Calu3 (cell line): ENCODE results near the gene XPNPEP1. TPM values are rescaled to one million over a fixed set of nuclear protein-coding genes. Genes with fewer than 3 reads are reported as not detected.

Experiments
- BruUV-seq: library from RNA; stranded (reverse); fragments of 400-500 nt; replicated peaks from 2 replicates; lab custom pipeline; 2021; lab: Mats Ljungman, UMichigan
- CTCF ChIA-PET: fragments of 300-600 bp; sonication (Branson Sonifier 250); formaldehyde crosslinking; loops from one replicate; lab custom pipeline; 2022; ENCODE audit warnings: antibody characterized with exemption; lab: Charles Lee
- DNase-seq: peaks from one replicate; pipeline ENCODE4 v3.0.0; 2022
- H3K27ac Mint-ChIP-seq: one replicate; pipeline ENCODE4 v1.8.0; 2022; ENCODE audit warnings: mixed read lengths; ENCODE audit not compliant: unreplicated experiment
- H3K27me3 Mint-ChIP-seq: one replicate; pipeline ENCODE4 v1.8.0; 2022; ENCODE audit warnings: mixed read lengths; ENCODE audit not compliant: unreplicated experiment
- H3K36me3 Mint-ChIP-seq: one replicate; pipeline ENCODE4 v1.8.0; 2022; ENCODE audit warnings: mild to moderate bottlenecking, moderate library complexity, mixed read lengths; ENCODE audit not compliant: insufficient read depth, unreplicated experiment
- H3K4me1 Mint-ChIP-seq: one replicate; pipeline ENCODE4 v1.8.0; 2022; ENCODE audit warnings: mild to moderate bottlenecking, low read depth, mixed read lengths; ENCODE audit not compliant: unreplicated experiment
- H3K4me3 Mint-ChIP-seq: one replicate; pipeline ENCODE4 v1.8.0; 2022; ENCODE audit warnings: mild to moderate bottlenecking, low read depth, moderate library complexity, mixed read lengths; ENCODE audit not compliant: unreplicated experiment
- H3K9me3 Mint-ChIP-seq: one replicate; pipeline ENCODE4 v1.8.0; 2022; ENCODE audit warnings: low read depth, mixed read lengths; ENCODE audit not compliant: unreplicated experiment
- intact Hi-C: fragments of 100-400 bp; cut with micrococcal nuclease; formaldehyde crosslinking; loops from one replicate; pipeline ENCODE4 v1.10.0; 2022; ENCODE audit not compliant: unreplicated experiment
- total RNA-seq: library from RNA; stranded (reverse); gene quantifications from 2 replicates; pipeline ENCODE4 v1.2.3, GENCODE V29; 2022
- TF ChIP-seq, protein P1 (sequence below): fragments of 200-600 bp; IDR thresholded peaks from one replicate; pipeline ENCODE4 v1.8.0; 2022; ENCODE audit warnings: antibody characterized with exemption; ENCODE audit not compliant: unreplicated experiment

The XPNPEP1 gene
- total RNA-seq, 1 experiment from 2014 or later, result 50.0 TPM

DNA sequence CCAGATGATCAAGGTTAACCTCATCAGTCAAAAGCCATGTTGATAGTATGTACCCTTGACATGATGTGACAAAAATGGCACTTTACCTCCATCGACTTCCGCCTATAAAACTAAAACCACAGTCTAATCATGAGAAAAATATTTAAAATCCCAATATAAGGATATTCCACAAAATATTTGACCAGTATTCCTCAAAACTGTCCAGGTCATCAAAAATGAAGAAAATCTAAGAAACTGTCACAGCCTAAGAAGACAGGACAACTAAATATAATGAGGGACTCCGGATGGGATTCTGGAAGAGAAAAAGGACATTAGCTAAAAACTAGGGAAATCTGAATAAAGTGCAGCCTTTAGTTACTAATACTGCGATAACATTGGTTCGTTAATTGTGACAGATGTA is 67.6 kb downstream of the XPNPEP1 start:
- DNase-seq, result no peak
- CTCF ChIA-PET, result no interaction called here

DNA sequence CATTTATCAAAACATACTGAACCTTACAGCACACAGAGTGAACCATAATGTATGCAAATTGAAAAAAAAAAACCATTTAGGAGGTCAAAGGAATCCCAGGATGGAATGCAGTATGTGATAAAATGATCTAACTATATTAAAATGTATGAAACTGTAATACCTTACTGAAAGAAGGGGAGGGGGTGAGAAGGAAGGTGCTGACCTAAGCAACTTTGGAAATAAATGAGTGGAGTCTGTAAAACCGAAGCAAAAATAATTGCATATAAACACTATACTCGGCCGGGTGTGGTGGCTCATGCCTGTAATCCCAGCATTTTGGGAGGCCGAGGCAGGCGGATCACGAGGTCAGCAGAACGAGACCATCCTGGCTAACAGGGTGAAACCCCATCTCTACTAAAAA is 69.4 kb downstream of the XPNPEP1 start:
- DNase-seq, result no peak
- intact Hi-C loops, result no loop called here
- Mint-ChIP-seq H3K4me3 (no peak overlapping the region), H3K4me1 (peaks cover 9% of the 10 kb centered on the region), H3K27me3 (peaks cover 31% of the 10 kb centered on the region), H3K27ac (no peak overlapping the region), H3K9me3 (no peaks in the 10 kb centered on the region), H3K36me3 (peaks cover 3% of the 10 kb centered on the region)
- CTCF ChIA-PET, result interaction anchor here (0.7 kb wide), 1 partner anchor 161 kb away, joined by 3 read pairs; no protein-coding TSS in a partner anchor
- TF ChIP-seq, protein P1, sequence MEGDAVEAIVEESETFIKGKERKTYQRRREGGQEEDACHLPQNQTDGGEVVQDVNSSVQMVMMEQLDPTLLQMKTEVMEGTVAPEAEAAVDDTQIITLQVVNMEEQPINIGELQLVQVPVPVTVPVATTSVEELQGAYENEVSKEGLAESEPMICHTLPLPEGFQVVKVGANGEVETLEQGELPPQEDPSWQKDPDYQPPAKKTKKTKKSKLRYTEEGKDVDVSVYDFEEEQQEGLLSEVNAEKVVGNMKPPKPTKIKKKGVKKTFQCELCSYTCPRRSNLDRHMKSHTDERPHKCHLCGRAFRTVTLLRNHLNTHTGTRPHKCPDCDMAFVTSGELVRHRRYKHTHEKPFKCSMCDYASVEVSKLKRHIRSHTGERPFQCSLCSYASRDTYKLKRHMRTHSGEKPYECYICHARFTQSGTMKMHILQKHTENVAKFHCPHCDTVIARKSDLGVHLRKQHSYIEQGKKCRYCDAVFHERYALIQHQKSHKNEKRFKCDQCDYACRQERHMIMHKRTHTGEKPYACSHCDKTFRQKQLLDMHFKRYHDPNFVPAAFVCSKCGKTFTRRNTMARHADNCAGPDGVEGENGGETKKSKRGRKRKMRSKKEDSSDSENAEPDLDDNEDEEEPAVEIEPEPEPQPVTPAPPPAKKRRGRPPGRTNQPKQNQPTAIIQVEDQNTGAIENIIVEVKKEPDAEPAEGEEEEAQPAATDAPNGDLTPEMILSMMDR, result no peak
- no TSS peak for BruUV-seq

More for the DNA sequence above, 67.6 kb downstream of the XPNPEP1 start:
- TF ChIP-seq, protein P1, result no peak
- no peaks in the 10 kb centered on the region for H3K9me3 Mint-ChIP-seq
- peaks cover 7% of the 10 kb centered on the region for H3K36me3 Mint-ChIP-seq
- no peak overlapping the region for H3K27ac Mint-ChIP-seq
- intact Hi-C loops, result no loop called here
- H3K4me3 Mint-ChIP-seq, result no peak overlapping the region
- peaks cover 9% of the 10 kb centered on the region for H3K4me1 Mint-ChIP-seq
- peaks cover 21% of the 10 kb centered on the region for H3K27me3 Mint-ChIP-seq
- BruUV-seq, result no TSS peak

DNA sequence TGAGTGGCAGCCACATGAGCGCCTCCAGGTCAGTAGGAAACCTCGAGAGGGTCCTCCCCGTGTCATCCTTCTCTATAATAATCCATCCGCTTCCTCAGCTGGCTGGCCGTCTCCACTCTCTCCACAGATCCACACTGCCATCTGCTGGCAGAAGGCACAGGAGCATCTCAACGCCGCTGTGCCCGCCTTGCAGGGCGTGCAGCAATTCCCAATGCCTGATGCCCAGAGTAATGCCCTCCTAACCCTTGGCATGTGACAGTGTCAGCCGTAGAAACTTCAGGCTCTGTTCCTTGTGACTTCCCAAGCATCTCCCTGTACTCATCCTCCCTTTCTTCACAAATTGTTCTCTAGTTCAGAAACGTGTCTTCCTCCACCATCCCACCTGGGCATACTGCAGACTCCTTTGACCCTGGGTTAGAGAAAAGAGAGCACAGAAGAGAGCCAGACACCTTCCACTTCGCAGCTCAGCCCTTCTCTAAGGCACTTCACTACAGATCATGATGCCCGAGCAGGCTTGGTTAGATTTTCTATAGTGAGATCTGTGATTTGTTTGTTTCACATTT is 70.8 kb downstream of the XPNPEP1 start:
- H3K4me3 Mint-ChIP-seq, result no peak overlapping the region
- peak overlapping the region; percentile 32 for H3K27ac Mint-ChIP-seq
- H3K4me1 Mint-ChIP-seq, result peaks cover 9% of the 10 kb centered on the region
- intact Hi-C loops, result no loop called here
- CTCF ChIA-PET, result no interaction called here
- H3K9me3 Mint-ChIP-seq, result no peaks in the 10 kb centered on the region
- peaks cover 3% of the 10 kb centered on the region for H3K36me3 Mint-ChIP-seq
- DNase-seq, result peak; percentile 71
- TF ChIP-seq, protein P1, result peak; percentile 57
- BruUV-seq, result no TSS peak
- H3K27me3 Mint-ChIP-seq, result peaks cover 31% of the 10 kb centered on the region

DNA sequence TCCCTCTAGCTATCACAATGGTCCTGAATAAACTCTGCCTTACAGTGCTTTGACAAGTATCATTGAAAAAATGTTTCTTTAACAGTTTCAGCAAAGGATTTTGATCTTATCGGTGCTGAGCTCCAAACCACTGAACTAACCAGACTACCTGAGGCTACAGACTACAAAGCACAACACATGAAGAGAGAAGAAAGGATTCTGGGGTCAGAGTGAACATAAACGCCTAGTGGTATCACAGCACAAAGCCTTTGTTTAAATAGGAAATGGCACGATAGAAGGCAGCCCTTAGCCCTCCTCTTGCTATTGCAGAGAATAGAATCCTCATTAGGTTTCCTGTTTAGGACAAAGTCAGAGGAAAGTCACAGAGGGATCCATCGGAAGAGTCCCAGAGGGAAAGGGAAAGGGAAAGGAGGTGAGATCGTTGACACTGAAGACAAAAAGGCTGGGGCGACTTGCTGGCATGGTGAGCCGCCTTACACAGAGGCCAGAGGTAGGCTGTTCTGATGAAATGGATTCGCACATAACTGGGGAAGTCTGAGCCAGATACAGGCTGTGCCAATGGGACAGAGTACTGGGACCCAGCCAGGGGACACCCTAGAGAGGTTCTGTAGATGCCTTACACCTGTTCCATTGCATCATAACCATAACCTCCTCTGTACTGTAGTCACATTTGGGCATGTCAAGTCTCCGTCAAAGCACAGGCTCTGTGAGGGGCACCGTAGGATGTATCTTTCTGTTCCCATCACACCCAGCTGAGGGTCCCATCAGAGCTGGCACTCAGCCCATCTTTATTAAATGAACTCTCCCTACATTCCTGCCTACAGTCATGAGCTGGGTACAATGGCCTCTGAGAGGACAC is 71.5 kb downstream of the XPNPEP1 start:
- DNase-seq, result no peak
- H3K36me3 Mint-ChIP-seq, result peaks cover 3% of the 10 kb centered on the region
- H3K9me3 Mint-ChIP-seq, result no peaks in the 10 kb centered on the region
- BruUV-seq, result no TSS peak
- intact Hi-C loops, result no loop called here
- TF ChIP-seq, protein P1, result no peak
- no peak overlapping the region for H3K4me3 Mint-ChIP-seq
- CTCF ChIA-PET, result no interaction called here
- H3K4me1 Mint-ChIP-seq, result peaks cover 9% of the 10 kb centered on the region
- H3K27ac Mint-ChIP-seq, result peak overlapping the region; percentile 32
- H3K27me3 Mint-ChIP-seq, result peaks cover 35% of the 10 kb centered on the region
